HG03432 (cell line): ENCODE measurements around the gene TRIM6.
"Not testable (repeated sequence)": the region's sequence is repeated elsewhere in the genome, so short reads cannot be mapped to it uniquely, and the experiment has no call there.

Experiments used
- ATAC-seq: cut with Tn5 transposase; IDR thresholded peaks from one replicate; pipeline ENCODE4 v1.9.1; 2021; ENCODE audit warnings: mild to moderate bottlenecking, moderate library complexity; ENCODE audit not compliant: unreplicated experiment

TRIM6 gene

DNA sequence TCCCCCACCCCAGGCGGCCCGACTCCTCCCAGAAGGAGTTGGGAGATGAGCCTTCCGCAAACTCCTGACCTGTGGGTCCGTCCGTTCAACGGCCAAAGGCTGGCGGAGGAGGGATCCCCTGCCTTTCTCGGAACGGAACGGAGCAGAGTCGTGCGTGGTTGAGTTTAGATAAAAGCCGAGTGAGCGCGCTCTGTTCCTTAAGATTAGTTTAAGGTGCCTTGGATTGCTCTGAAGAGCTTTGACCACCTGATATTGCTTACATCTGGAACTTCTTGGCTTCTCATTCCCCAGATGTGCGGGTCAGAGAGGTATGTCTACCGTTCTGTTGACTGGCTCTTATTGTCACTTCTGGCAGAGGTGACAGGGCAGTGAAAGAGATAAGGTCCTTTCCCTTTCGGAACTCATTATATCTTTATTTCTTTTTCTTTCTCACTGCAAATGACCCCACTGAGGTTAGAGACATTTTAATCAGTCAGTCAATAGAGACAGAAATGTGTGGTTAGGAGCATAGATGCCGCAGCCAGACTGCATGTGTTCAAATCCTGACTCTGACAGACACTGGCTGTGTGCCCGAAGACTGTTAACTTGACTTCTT lies at the start of gene TRIM6:
Gene TRIM6, plus strand, starts transcription at position 31 of the 595 bp plus-strand sequence. Its CDS starts 261 bp downstream, at position 292.
- ATAC-seq = peak; percentile 45

DNA sequence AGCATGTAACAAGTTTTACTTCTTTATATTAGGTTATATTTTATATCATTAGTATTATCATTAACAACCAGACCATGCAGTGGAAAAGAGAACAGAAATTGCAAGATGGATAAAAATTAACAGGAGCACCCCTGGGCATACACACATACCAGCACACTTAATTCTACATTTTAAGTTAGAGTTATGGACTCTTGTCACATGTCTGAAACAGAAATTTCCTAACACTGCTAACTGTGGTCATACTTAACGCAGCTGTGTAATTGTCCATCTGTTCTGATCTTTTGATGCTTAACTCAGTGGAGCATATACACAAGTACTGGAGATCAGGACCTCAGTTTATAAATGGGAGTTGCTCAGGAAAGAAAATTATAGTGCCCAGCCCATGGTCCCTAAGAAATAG lies 48.5 kb upstream of the TRIM6 start:
- peak; percentile 65 for ATAC-seq

- no peak for ATAC-seq
Observed at GRCh38 chr11:5548440-5548839, 48.0 kb upstream of the TRIM6 start, which contains the start of gene OR52H1. Gene OR52H1, minus strand, starts transcription at chr11:5548540. Its CDS starts 3,035 bp downstream, at chr11:5545505.

GRCh38 chr11:5550440-5551095 lies 45.9 kb upstream of the TRIM6 start:
- peak; percentile 73 for ATAC-seq

- no peak for ATAC-seq
Observed at GRCh38 chr11:5553343-5553742, 43.1 kb upstream of the TRIM6 start.

DNA sequence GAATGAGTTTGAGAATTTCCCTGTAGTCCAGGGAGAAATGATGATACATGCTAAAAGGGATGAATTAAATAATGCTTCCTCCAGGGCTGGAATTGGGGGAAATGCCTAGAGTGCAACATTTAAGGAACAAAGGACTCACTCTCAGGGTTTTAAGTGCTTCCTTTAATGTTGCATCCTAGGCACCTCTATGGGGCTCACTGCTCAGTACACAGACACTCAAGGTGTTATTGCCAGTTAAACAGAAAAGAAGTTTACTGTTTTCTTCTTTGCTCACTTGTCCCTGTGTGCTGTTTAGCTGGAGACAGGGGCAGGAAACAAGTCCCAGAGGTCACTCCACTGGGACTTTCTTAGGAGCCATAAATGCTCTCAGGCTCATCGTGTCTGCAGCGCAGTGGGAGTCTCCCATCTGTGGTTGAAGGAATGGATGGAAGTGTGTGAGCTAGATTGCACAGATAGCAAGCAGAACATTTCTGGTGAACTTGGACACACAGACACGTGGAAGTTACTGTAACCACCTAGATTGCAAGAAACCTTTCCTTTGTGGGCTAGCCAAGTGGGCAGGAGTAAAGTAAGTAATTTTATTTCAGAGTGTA lies 39.7 kb upstream of the TRIM6 start:
- ATAC-seq = no peak

DNA sequence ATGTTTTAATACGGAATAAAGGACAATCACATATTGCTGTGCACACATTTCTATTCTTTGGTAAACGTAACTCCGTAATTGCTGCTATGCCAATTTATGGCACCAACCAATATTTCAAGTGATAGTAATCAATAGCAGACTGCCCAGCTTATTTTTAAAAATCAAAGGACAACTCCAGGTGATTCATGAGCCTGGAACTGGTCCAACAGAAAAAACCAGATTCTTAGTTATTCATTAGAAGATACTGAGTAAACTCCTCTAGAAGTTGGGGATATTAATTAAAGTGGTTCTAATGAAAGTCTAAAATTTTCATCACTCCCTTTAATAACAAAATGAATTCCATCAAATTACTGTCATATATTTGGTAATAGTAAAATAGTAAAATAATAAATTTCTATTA lies 38.7 kb upstream of the TRIM6 start:
- ATAC-seq = no peak

- no peak for ATAC-seq
Observed at GRCh38 chr11:5564259-5565019, 32.0 kb upstream of the TRIM6 start.

DNA sequence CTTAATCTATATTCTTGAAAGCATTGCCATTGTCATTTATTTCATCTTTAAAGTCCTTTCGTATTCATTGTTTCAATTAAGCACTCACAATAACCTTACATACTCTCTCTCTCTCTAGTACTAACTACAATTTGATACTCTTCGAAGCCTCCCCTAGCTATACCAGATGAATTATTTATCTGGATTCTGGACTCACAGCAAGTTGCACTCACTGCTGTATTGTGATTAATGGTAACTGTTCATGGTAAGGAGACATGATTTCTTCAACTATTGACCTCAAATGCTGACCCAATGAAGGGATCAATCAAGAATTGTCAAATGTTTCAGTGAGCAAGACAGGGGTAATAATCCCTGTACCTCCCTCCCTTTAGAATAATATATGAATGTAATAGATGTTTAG lies 21.8 kb upstream of the TRIM6 start:
- no peak for ATAC-seq

- ATAC-seq = no peak
Observed at GRCh38 chr11:5575152-5575551, 21.3 kb upstream of the TRIM6 start.

DNA sequence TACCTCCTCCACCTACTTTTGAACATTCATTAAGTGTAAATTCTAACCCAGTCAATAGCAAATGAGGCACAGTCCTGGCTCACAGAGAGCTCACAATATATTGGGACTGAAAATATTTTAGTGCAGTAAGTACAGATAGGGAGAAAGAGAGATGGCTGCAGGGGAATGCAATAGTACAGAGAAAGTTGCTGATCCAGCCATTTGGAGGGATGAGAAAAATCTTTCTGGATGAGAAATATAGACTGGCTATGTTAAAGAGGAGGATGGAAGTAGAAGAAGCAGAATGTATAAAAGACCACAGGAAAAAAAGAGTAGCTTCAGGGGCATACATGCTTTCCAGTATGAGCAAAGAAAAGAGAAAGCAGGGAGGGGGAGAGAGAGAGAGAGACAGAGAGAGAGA lies 19.3 kb upstream of the TRIM6 start:
- ATAC-seq = no peak

DNA sequence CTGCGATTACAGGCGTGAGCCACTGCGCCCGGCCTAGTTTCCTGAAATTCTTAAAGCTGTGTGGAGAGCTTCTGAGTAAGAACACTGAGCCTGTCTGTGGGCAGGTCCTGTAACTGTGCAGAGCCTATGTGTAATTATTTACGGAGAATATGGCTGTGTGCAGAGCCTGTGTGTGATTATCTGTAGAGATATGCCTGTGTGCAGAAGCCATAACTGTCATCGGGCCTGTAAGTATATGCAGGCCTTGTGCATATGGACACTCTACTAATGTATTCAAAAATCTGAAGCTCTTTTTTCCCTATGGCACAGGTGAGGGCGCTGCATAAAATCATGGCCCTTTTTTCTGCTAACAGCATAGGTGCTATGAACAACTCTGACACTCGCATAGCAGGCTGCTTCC lies 15.9 kb upstream of the TRIM6 start, which contains the start of gene OR52B6:
Gene OR52B6, plus strand, starts transcription at position 301 of the 400 bp plus-strand sequence. Its CDS starts 0 bp downstream, at position 301.
- ATAC-seq = no peak

DNA sequence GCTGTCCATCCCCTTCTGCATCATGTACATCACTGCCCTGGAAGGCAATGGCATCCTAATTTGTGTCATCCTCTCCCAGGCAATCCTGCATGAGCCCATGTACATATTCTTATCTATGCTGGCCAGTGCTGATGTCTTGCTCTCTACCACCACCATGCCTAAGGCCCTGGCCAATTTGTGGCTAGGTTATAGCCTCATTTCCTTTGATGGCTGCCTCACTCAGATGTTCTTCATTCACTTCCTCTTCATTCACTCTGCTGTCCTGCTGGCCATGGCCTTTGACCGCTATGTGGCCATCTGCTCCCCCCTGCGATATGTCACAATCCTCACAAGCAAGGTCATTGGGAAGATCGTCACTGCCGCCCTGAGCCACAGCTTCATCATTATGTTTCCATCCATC lies 15.4 kb upstream of the TRIM6 start:
- ATAC-seq = no peak

GRCh38 chr11:5584458-5584857 lies 12.0 kb upstream of the TRIM6 start:
- ATAC-seq = not testable (repeated sequence)

DNA sequence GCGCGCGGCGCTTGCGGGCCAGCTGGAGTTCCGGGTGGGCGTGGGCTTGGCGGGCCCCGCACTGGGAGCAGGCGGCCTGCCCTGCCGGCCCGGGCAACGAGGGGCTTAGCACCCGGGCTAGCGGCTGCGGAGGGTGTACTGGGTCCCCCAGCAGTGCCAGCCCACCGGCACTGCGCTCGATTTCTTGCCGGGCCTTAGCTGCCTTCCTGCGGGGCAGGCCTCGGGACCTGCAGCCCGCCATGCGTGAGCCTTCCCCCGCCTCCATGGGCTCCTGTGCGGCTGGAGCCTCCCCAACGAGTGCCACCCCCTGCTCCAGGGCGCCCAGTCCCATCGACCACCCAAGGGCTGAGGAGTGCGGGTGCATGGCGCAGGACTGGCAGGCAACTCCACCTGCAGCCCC lies 6.5 kb upstream of the TRIM6 start:
- ATAC-seq = not testable (repeated sequence)

DNA sequence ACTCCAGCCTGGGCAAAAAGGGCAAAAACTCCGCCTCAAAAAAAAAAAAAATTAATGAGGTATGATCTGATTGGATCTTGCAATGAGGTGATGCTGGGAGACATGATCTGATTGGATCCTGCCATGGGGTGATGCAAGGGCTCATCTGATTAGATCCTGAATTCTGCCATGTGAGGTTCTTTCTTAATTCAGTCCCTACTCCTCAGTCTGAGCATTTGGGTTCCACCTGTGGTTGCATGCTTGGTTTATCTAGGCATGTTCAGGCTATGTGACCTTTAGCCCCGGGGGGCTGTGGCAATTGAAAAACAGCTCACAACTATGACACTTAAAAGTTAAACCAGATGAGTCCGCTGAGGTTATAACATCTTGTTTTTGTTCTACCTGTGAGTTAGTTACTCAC lies 4.8 kb upstream of the TRIM6 start:
- no peak for ATAC-seq

GRCh38 chr11:5592615-5593014 lies 3.8 kb upstream of the TRIM6 start:
- no peak for ATAC-seq

GRCh38 chr11:5593146-5593545 lies 3.3 kb upstream of the TRIM6 start:
- ATAC-seq = no peak

DNA sequence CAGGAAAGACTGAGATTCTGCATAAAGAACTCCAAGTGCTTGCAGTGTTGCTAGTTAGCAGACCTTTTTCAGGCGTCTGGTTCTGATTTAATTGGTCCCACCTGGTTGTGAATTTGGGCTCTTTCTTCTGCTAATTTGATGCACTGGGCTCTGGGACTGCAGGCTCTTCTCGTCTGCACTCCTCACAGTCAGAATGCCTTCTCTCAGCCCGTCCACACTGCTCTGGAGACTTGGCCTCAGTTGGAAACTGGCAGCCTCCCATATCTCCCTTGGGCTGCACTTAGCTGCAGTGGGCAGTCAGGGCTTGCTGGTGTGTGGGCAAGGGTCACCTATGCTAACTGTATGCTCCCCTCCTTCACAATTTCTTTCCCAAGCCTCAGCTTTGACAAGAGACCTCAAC lies 1.5 kb downstream of the TRIM6 start:
- no peak for ATAC-seq

GRCh38 chr11:5600374-5600851 lies 4.0 kb downstream of the TRIM6 start:
- peak; percentile 75 for ATAC-seq

- ATAC-seq = not testable (repeated sequence)
Observed at GRCh38 chr11:5602791-5603190, 6.4 kb downstream of the TRIM6 start.
